K562 treated with DMSO at 1 percent for 24 hours (cell line): ENCODE results near the gene SIX4. TPM values are rescaled to one million over a fixed set of nuclear protein-coding genes. Genes with fewer than 3 reads are reported as not detected.

Experiments used
- total RNA-seq: library from RNA; unstranded; fragments of 300-600 nt; gene quantifications from 2 replicates; pipeline ENCODE4 v1.2.3, GENCODE V29; 2022; ENCODE audit warnings: low read depth; ENCODE audit not compliant: insufficient read depth

SIX4 gene
- total RNA-seq, result 6.3 and 6.6 TPM in 2 replicates

GRCh38 chr14:60723907-60724618 lies at the start of gene SIX4:
TSS of gene SIX4 (minus strand) at chr14:60724351. CDS start at chr14:60724074, 277 bp downstream.

GRCh38 chr14:60734465-60735242 lies 10.5 kb upstream of the SIX4 start, which contains the start of gene MNAT1:
TSS of gene MNAT1 (plus strand) at chr14:60734761. CDS start at chr14:60734863, 102 bp downstream.

Other genes with a start within 250 kb of the SIX4 start
- gene C14orf39, start 238.3 kb downstream of the SIX4 start, total RNA-seq, result 0.41 TPM in 1 of 2 replicates, not detected in the other
- gene SIX6, start 215.2 kb downstream of the SIX4 start, total RNA-seq, result not detected in 2 replicates
- 0.98 and 1.7 TPM in 2 replicates for gene SIX1, start 74.9 kb downstream of the SIX4 start, total RNA-seq
- gene MNAT1, start 10.4 kb upstream of the SIX4 start, total RNA-seq, result 14.9 and 18.8 TPM in 2 replicates